SK-N-SH treated with all-trans-retinoic acid at 6 μM for 48 hours (cell line): ENCODE measurements around the gene ENTHD1.

Experiments used
- ATAC-seq: fragments of 200-7000 bp; cut with Tn5 transposase; 3 replicates; pipeline ENCODE4 v1.9.1; 2020; ENCODE audit warnings: mild to moderate bottlenecking, moderate library complexity
- ARNTL ChIP-seq: fragments of 450-650 bp; formaldehyde crosslinking; IDR thresholded peaks from 2 replicates; pipeline ENCODE4 v1.5.0; 2020; ENCODE audit warnings: low read depth, mild to moderate bottlenecking, moderate library complexity, borderline replicate concordance
- BACH2 ChIP-seq: fragments of 250-450 bp; sonication (Bioruptor Pico); IDR thresholded peaks from 2 replicates; pipeline ENCODE4 v1.9.0; 2021; ENCODE audit warnings: mild to moderate bottlenecking, borderline replicate concordance
- CSDC2 ChIP-seq: fragments of 250-450 bp; sonication (Bioruptor Pico); IDR thresholded peaks from 2 replicates; pipeline ENCODE4 v1.5.0; 2020; ENCODE audit warnings: mild to moderate bottlenecking, moderate library complexity
- ESRRG ChIP-seq: fragments of 250-450 bp; sonication (Bioruptor Pico); IDR thresholded peaks from 2 replicates; pipeline ENCODE4 v1.6.1; 2021; ENCODE audit warnings: mild to moderate bottlenecking
- GLIS3 ChIP-seq: fragments of 250-450 bp; sonication (Bioruptor Pico); IDR thresholded peaks from 2 replicates; pipeline ENCODE4 v1.5.0; 2020; ENCODE audit warnings: mild to moderate bottlenecking, moderate library complexity
- ISL1 ChIP-seq: fragments of 250-450 bp; sonication (Bioruptor Pico); IDR thresholded peaks from 2 replicates; pipeline ENCODE4 v2.1.2; 2022; ENCODE audit warnings: mild to moderate bottlenecking, moderate library complexity
- OSR1 ChIP-seq: fragments of 250-450 bp; sonication (Bioruptor Pico); IDR thresholded peaks from 2 replicates; pipeline ENCODE4 v1.8.0; 2022; ENCODE audit warnings: moderate library complexity, mild to moderate bottlenecking, inconsistent platforms
- POU6F1 ChIP-seq: fragments of 250-450 bp; sonication (Bioruptor Pico); IDR thresholded peaks from 2 replicates; pipeline ENCODE4 v1.8.0; 2021; ENCODE audit warnings: low read depth, mild to moderate bottlenecking, moderate library complexity, borderline replicate concordance
- PPARA ChIP-seq: fragments of 250-450 bp; sonication (Bioruptor Pico); IDR thresholded peaks from 2 replicates; pipeline ENCODE4 v1.5.0; 2020; ENCODE audit warnings: mild to moderate bottlenecking, borderline replicate concordance
- TCF4 ChIP-seq: fragments of 250-450 bp; sonication (Bioruptor Pico); IDR thresholded peaks from 2 replicates; pipeline ENCODE4 v1.8.0; 2021; ENCODE audit warnings: mild to moderate bottlenecking, moderate library complexity, borderline replicate concordance
- TOX ChIP-seq: fragments of 250-450 bp; sonication (Bioruptor Pico); IDR thresholded peaks from 2 replicates; pipeline ENCODE4 v1.8.0; 2021; ENCODE audit warnings: mild to moderate bottlenecking, moderate library complexity, borderline replicate concordance
- TSHZ2 ChIP-seq: fragments of 250-450 bp; sonication (Bioruptor Pico); IDR thresholded peaks from 2 replicates; pipeline ENCODE4 v1.5.0; 2020; ENCODE audit warnings: mild to moderate bottlenecking, moderate library complexity
- ZC3H10 ChIP-seq: fragments of 250-450 bp; sonication (Bioruptor Pico); IDR thresholded peaks from 2 replicates; pipeline ENCODE4 v1.5.1; 2021; ENCODE audit warnings: mild to moderate bottlenecking, moderate library complexity
- ZFP30 ChIP-seq: fragments of 450-650 bp; formaldehyde crosslinking; IDR thresholded peaks from 2 replicates; pipeline ENCODE4 v1.5.0; 2022; ENCODE audit warnings: mild to moderate bottlenecking, moderate library complexity
- ZNF565 ChIP-seq: fragments of 450-650 bp; formaldehyde crosslinking; conservative IDR thresholded peaks from 2 replicates; pipeline ENCODE4 v1.5.0; 2020; ENCODE audit warnings: low read depth, mild to moderate bottlenecking, moderate library complexity
- ZNF8 ChIP-seq: fragments of 450-650 bp; formaldehyde crosslinking; IDR thresholded peaks from 2 replicates; pipeline ENCODE4 v1.5.0; 2020; ENCODE audit warnings: mild to moderate bottlenecking, moderate library complexity
- TF ChIP-seq, protein P1 (sequence below): fragments of 250-450 bp; sonication (Bioruptor Pico); IDR thresholded peaks from 2 replicates; pipeline ENCODE4 v1.5.1; 2021; ENCODE audit warnings: mild to moderate bottlenecking, moderate library complexity
- TF ChIP-seq, protein P2 (sequence below): fragments of 250-450 bp; sonication (Bioruptor Pico); IDR thresholded peaks from 2 replicates; pipeline ENCODE4 v1.5.1; 2020; ENCODE audit warnings: low read depth, mild to moderate bottlenecking, moderate library complexity
- TF ChIP-seq, protein P3 (sequence below): fragments of 250-450 bp; sonication (Bioruptor Pico); IDR thresholded peaks from 2 replicates; pipeline ENCODE4 v1.8.0; 2020; ENCODE audit warnings: mild to moderate bottlenecking, moderate library complexity, borderline replicate concordance

The ENTHD1 gene

GRCh38 chr22:39941601-39942000, 48.0 kb upstream of the ENTHD1 start:
- no peak for ATAC-seq
- TF ChIP-seq TSHZ2 (no peak), OSR1 (CRISPR knock-in tag) (no peak), ESRRG (CRISPR knock-in tag) (no peak), ZNF565 (CRISPR knock-in tag) (no peak), ZC3H10 (CRISPR knock-in tag) (no peak), ZFP30 (CRISPR knock-in tag) (no peak), ARNTL (CRISPR knock-in tag) (no peak), ZNF8 (CRISPR knock-in tag) (no peak), CSDC2 (CRISPR knock-in tag) (no peak), TOX (CRISPR knock-in tag) (no peak), ISL1 (CRISPR knock-in tag) (no peak), BACH2 (CRISPR knock-in tag) (no peak), POU6F1 (CRISPR knock-in tag) (no peak), TCF4 (CRISPR knock-in tag) (no peak), GLIS3 (no peak)
- TF ChIP-seq, protein P1, sequence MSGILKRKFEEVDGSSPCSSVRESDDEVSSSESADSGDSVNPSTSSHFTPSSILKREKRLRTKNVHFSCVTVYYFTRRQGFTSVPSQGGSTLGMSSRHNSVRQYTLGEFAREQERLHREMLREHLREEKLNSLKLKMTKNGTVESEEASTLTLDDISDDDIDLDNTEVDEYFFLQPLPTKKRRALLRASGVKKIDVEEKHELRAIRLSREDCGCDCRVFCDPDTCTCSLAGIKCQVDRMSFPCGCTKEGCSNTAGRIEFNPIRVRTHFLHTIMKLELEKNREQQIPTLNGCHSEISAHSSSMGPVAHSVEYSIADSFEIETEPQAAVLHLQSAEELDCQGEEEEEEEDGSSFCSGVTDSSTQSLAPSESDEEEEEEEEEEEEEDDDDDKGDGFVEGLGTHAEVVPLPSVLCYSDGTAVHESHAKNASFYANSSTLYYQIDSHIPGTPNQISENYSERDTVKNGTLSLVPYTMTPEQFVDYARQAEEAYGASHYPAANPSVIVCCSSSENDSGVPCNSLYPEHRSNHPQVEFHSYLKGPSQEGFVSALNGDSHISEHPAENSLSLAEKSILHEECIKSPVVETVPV, result no peak
- TF ChIP-seq, protein P2, sequence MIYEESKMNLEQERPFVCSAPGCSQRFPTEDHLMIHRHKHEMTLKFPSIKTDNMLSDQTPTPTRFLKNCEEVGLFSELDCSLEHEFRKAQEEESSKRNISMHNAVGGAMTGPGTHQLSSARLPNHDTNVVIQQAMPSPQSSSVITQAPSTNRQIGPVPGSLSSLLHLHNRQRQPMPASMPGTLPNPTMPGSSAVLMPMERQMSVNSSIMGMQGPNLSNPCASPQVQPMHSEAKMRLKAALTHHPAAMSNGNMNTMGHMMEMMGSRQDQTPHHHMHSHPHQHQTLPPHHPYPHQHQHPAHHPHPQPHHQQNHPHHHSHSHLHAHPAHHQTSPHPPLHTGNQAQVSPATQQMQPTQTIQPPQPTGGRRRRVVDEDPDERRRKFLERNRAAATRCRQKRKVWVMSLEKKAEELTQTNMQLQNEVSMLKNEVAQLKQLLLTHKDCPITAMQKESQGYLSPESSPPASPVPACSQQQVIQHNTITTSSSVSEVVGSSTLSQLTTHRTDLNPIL (CRISPR knock-in tag), result no peak
- TF ChIP-seq, protein P3, sequence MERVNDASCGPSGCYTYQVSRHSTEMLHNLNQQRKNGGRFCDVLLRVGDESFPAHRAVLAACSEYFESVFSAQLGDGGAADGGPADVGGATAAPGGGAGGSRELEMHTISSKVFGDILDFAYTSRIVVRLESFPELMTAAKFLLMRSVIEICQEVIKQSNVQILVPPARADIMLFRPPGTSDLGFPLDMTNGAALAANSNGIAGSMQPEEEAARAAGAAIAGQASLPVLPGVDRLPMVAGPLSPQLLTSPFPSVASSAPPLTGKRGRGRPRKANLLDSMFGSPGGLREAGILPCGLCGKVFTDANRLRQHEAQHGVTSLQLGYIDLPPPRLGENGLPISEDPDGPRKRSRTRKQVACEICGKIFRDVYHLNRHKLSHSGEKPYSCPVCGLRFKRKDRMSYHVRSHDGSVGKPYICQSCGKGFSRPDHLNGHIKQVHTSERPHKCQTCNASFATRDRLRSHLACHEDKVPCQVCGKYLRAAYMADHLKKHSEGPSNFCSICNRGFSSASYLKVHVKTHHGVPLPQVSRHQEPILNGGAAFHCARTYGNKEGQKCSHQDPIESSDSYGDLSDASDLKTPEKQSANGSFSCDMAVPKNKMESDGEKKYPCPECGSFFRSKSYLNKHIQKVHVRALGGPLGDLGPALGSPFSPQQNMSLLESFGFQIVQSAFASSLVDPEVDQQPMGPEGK (CRISPR knock-in tag), result no peak
- TF ChIP-seq, all 23 proteins: peak for 0

- ATAC-seq, result no peak
- TF ChIP-seq, protein P3 (CRISPR knock-in tag), result no peak
- TF ChIP-seq TCF4 (CRISPR knock-in tag) (no peak), BACH2 (CRISPR knock-in tag) (no peak), TSHZ2 (no peak), ZFP30 (CRISPR knock-in tag) (no peak), PPARA (no peak)
- TF ChIP-seq, all 23 proteins: peak for 0
Observed at GRCh38 chr22:39940757-39941305, 47.3 kb upstream of the ENTHD1 start.
